ENCODE measurements around the gene C1orf115.

DNA sequence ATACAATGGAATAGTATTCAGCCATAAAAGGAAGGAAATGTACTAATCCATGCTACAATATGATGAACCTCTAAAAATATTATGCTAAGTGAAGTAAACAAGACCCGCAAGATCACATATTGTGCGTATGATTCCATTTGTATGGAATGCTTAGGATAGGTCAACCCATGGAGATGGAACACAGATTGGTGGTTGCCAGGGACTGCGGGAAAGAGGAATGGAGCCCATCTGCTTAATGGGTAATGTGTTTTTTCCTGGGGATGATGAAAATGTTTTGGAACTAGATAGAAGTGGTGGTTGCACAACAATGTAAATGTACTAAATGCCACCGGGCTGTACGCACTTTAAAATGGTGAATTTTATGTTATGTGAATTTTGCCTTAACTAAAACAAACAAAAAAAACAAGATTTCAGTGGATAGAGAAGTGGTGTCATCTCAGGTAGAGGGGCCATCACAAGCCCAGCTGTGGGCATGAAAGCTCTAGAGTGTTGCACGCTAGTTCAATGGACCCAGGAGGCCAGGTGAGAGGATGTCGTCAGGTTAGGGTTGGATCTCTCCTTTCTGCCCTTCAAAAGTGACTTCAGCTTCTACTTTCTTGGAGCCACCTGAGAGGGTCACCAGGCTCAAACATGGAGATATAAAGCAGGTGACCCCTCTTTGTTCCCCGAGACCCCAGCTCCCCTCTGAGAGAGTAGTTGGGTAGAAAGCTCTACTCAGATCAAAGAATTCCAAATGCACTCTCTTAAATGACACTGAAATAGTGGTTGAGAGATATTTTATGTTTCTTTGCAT, 2.5 kb downstream of the C1orf115 start:
- TF ChIP-seq, protein P1, sequence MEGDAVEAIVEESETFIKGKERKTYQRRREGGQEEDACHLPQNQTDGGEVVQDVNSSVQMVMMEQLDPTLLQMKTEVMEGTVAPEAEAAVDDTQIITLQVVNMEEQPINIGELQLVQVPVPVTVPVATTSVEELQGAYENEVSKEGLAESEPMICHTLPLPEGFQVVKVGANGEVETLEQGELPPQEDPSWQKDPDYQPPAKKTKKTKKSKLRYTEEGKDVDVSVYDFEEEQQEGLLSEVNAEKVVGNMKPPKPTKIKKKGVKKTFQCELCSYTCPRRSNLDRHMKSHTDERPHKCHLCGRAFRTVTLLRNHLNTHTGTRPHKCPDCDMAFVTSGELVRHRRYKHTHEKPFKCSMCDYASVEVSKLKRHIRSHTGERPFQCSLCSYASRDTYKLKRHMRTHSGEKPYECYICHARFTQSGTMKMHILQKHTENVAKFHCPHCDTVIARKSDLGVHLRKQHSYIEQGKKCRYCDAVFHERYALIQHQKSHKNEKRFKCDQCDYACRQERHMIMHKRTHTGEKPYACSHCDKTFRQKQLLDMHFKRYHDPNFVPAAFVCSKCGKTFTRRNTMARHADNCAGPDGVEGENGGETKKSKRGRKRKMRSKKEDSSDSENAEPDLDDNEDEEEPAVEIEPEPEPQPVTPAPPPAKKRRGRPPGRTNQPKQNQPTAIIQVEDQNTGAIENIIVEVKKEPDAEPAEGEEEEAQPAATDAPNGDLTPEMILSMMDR (IDR thresholded peaks at IDR 0.05) = no peak
- no peak for TF ChIP-seq POLR2AphosphoS5 (IDR thresholded peaks at IDR 0.05)
- no peak for TF ChIP-seq POLR2A (IDR thresholded peaks at IDR 0.05)
- TF ChIP-seq EP300 (IDR thresholded peaks at IDR 0.05) = no peak

All from upper lobe of left lung (tissue), 4 donors.